GM12892 (cell line): Measurements from ENCODE around the gene ADD2.

ENCODE experiments used
- POLR2A ChIP-seq: IDR thresholded peaks from 2 replicates; pipeline ENCODE4 v1.6.1; 2011; ENCODE audit warnings: low read depth, low read length, control low read depth
- POLR2AphosphoS5 ChIP-seq: IDR thresholded peaks from 2 replicates; pipeline ENCODE4 v1.6.1; 2011; ENCODE audit warnings: low read depth, low read length, control low read depth
- TAF1 ChIP-seq: IDR thresholded peaks from 2 replicates; pipeline ENCODE4 v1.6.1; 2011; ENCODE audit warnings: low read depth, mild to moderate bottlenecking, control low read depth, low read length, borderline replicate concordance

- no peak for TF ChIP-seq POLR2AphosphoS5
- TF ChIP-seq POLR2A = no peak
- no peak for TF ChIP-seq TAF1
Observed at GRCh38 chr2:70608373-70608772, 159.6 kb downstream of the ADD2 start.
